HUES64 (cell line): ENCODE measurements around the gene ATL2.
"Not testable (repeated sequence)": the region's sequence is repeated elsewhere in the genome, so short reads cannot be mapped to it uniquely, and the experiment has no call there.

Experiments used
- H3K27ac ChIP-seq: 2 replicates; pipeline ENCODE4 v1.7.0; 2013; ENCODE audit warnings: low read depth, low read length, inconsistent platforms
- H3K27me3 ChIP-seq: 2 replicates; pipeline ENCODE4 v1.6.1; 2013; ENCODE audit warnings: mild to moderate bottlenecking, low read length; ENCODE audit not compliant: insufficient read depth
- H3K36me3 ChIP-seq: 2 replicates; pipeline ENCODE4 v1.6.1; 2013; ENCODE audit warnings: mild to moderate bottlenecking, low read length; ENCODE audit not compliant: insufficient read depth
- H3K4me1 ChIP-seq: 2 replicates; pipeline ENCODE4 v1.6.1; 2013; ENCODE audit warnings: mild to moderate bottlenecking, low read length, moderate library complexity; ENCODE audit not compliant: insufficient read depth
- H3K4me3 ChIP-seq: 2 replicates; pipeline ENCODE4 v1.5.1; 2013; ENCODE audit warnings: mild to moderate bottlenecking, low read length, moderate library complexity
- H3K9ac ChIP-seq: 2 replicates; pipeline ENCODE4 v1.6.1; 2013; ENCODE audit warnings: mild to moderate bottlenecking, low read depth, low read length
- H3K9me3 ChIP-seq: 2 replicates; pipeline ENCODE4 v1.6.1; 2013; ENCODE audit warnings: low read depth, low read length; ENCODE audit not compliant: insufficient read depth
- WGBS: fragments of 150-250, 120-280 bp; methylation state at CpG from one replicate; pipeline ENCODE4 v1.1.7; 2013; ENCODE audit warnings: missing lambda C conversion rate; 5-methylcytosine and 5-hydroxymethylcytosine counted together

ATL2 gene

DNA sequence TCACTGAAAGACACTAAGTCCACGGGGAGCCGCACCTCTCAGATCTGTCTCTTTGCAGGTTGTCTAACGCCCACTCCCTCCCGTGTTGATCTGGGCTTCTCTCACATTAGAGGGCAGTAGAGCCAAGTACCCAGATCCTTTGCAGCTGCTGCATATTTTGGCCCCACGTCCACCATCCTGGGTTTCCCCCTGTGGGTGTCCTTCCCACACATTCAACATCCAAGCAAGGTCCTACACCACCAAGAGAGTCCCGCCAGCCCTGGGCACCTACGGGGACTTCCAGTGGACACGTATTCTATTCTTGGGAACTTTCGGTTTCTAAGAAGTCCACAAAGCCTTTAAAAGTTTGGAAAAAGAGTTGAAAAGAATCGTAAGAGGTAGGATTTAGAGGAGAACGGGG lies 116.6 kb downstream of the ATL2 start:
- WGBS: 88% methylated on average over 11 of the region's 11 CpGs
- H3K9ac ChIP-seq: no peak overlapping the region

DNA sequence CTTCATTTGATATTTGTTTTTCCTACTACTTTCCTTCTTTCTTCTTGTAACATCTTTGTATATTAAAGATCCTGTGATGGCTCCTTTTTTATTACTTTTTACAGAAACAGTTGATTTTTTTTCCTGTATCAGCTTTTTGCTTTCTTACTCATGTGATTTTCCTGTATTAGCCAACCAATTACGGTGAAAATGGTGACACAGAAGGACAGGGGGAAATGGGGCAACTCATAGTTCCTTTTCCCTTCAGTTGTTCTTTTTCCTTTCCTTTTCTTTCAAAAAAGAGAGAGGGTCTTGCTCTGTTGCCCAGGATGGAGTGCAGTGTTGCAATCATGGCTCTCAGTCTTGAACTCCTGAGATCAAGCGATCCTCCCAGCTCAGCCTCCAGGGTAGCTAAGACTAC lies 117.8 kb downstream of the ATL2 start:
- no peaks in the 10 kb centered on the region for H3K9me3 ChIP-seq
- no peak overlapping the region for H3K4me3 ChIP-seq
- H3K36me3 ChIP-seq: no peaks in the 10 kb centered on the region
- no peak overlapping the region for H3K27ac ChIP-seq
- no peaks in the 10 kb centered on the region for H3K4me1 ChIP-seq
- 97% methylated on average over 2 of the region's 2 CpGs for WGBS
- no peak overlapping the region for H3K9ac ChIP-seq
- H3K27me3 ChIP-seq: no peaks in the 10 kb centered on the region

More for the DNA sequence above, 116.6 kb downstream of the ATL2 start:
- no peaks in the 10 kb centered on the region for H3K36me3 ChIP-seq
- H3K27ac ChIP-seq: no peak overlapping the region
- H3K4me3 ChIP-seq: no peak overlapping the region
- H3K9me3 ChIP-seq: no peaks in the 10 kb centered on the region
- no peaks in the 10 kb centered on the region for H3K4me1 ChIP-seq
- H3K27me3 ChIP-seq: no peaks in the 10 kb centered on the region

DNA sequence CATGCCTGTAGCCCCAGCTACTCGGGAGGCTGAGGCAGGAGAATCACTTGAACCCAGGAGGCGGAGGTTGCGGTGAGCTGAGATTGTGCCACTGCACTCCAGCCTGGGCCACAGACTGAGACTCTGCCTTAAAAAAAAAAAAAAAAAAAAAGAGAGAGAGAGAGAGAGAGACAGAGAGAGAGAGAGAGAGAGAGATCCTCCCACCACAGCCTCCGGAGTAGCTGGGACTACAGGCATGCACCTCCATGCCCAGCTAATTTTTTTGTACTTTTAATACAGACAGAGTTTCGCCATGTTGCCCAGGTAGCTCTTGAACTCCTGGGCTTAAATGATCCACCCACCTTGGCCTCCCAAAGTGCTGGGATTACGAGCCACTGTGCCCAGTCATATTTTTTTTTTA lies 119.4 kb downstream of the ATL2 start:
- not testable (repeated sequence) for H3K36me3 ChIP-seq, H3K27ac ChIP-seq, H3K4me1 ChIP-seq, H3K9me3 ChIP-seq, H3K27me3 ChIP-seq, H3K9ac ChIP-seq, H3K4me3 ChIP-seq
- WGBS: 95% methylated on average over 6 of the region's 6 CpGs

DNA sequence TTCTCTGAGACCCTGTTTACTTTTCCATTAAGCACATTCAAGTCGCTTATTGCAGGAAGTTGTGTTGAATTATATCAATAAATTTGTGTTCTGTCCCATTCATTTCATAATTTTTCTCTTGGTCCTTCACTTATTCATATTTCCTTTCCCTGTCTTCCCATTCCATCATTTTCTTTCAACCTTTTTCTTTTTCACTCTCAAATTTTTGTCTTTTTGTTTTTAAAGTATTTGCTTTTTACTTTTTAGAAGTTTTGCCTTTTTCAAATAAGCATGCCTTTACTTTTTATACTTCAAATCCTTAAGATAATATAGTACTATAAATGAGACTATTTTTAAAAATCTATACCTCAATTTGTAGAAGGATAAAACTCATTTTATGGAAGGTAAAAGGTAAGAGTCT lies 120.5 kb downstream of the ATL2 start:
- H3K4me3 ChIP-seq: no peak overlapping the region
- no CpG with 5 or more reads among the region's 1 CpG for WGBS
- H3K36me3 ChIP-seq: no peaks in the 10 kb centered on the region
- no peaks in the 10 kb centered on the region for H3K4me1 ChIP-seq
- no peaks in the 10 kb centered on the region for H3K27me3 ChIP-seq
- no peaks in the 10 kb centered on the region for H3K9me3 ChIP-seq
- no peak overlapping the region for H3K9ac ChIP-seq
- H3K27ac ChIP-seq: no peak overlapping the region

DNA sequence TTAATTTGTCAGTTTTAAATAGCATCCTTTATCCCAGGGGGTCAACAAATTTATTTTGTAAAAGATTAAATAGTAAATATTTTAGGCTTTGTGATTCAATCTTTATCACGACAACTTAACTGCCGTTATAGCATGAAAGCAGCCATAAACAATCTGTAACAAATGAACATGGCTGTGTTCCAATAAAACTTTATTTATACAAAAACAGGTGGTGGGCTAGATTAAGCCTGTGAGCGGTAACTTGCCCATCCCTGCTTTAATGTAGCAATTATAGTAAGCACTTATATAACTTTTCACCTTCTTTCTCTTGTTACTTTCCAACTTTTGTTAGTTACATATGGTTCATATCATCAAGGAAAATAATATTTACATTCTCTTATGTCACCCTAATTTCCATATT lies 121.9 kb downstream of the ATL2 start:
- Histone ChIP-seq H3K9me3 (no peaks in the 10 kb centered on the region), H3K36me3 (no peaks in the 10 kb centered on the region), H3K27me3 (no peaks in the 10 kb centered on the region), H3K4me1 (no peaks in the 10 kb centered on the region), H3K27ac (no peak overlapping the region), H3K4me3 (no peak overlapping the region), H3K9ac (no peak overlapping the region)
- WGBS: 100% methylated on average over 1 of the region's 3 CpGs

DNA sequence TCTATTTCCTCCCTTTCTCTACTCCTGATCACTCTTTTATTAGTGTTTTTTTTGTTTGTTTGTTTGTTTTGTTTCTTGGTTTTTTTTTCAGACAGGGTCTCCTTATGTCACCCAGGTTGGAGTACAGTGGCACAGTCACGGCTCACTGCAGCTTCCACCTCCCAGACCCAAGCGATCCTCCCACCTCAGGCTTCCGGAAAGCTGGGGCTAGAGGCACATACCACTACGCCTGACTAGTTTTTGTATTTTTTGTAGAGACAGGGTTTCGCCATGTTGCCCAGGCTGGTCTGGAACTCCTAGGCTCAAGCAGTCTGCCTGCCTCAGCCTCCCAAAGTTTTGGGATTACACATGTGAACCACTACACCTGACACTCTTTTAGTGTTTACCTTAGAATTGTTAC lies 122.3 kb downstream of the ATL2 start:
- Histone ChIP-seq H3K36me3 (no peaks in the 10 kb centered on the region), H3K27me3 (no peaks in the 10 kb centered on the region), H3K9ac (no peak overlapping the region), H3K4me3 (no peak overlapping the region), H3K9me3 (no peaks in the 10 kb centered on the region), H3K27ac (no peak overlapping the region), H3K4me1 (no peaks in the 10 kb centered on the region)
- 97% methylated on average over 5 of the region's 5 CpGs for WGBS

DNA sequence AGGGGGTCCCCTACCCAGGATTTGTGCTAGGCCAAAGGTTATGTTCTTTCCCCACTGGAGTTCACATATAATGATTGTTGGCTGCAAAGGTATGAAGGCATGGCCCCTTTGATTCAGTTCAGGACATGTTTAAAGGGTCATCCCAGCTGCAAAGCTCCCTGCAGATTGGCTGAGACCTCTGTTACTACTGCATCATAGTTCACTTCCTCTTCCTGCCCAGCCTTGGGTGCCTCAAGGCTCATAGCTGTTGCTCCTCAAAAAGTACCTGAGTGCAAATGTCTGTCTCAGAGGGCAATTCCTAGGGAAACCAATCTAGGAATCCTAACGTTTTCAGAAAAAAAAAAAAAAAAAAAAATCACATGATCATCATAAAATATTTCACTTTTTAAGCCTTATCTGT lies 125.1 kb downstream of the ATL2 start:
- no peaks in the 10 kb centered on the region for H3K27me3 ChIP-seq
- no peaks in the 10 kb centered on the region for H3K4me1 ChIP-seq
- no peaks in the 10 kb centered on the region for H3K9me3 ChIP-seq
- H3K4me3 ChIP-seq: no peak overlapping the region
- WGBS: 81% methylated on average over 1 of the region's 1 CpG
- H3K36me3 ChIP-seq: no peaks in the 10 kb centered on the region
- H3K27ac ChIP-seq: no peak overlapping the region
- H3K9ac ChIP-seq: no peak overlapping the region

DNA sequence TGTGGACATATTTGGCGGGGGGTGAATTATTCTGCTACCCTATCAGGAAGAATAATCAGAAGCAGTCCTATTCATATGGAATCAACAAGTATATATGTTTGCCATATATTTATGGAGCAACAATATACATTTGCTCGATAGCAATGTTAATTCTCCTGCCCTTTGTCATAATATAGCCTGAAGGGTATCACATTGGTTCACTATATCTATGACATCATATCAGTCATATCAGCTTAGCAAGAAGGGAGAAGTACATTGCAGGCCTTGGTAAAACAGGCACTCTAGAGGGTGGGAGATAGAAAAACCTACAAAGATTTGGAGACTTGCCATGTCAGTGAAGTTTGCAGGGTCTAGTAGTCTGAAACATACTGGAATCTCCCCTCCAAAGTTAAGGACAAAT lies 128.4 kb downstream of the ATL2 start:
- WGBS: 89% methylated on average over 1 of the region's 2 CpGs
- Histone ChIP-seq H3K4me3 (no peak overlapping the region), H3K9ac (no peak overlapping the region), H3K9me3 (no peaks in the 10 kb centered on the region), H3K27ac (no peak overlapping the region), H3K4me1 (no peaks in the 10 kb centered on the region), H3K36me3 (no peaks in the 10 kb centered on the region), H3K27me3 (no peaks in the 10 kb centered on the region)

DNA sequence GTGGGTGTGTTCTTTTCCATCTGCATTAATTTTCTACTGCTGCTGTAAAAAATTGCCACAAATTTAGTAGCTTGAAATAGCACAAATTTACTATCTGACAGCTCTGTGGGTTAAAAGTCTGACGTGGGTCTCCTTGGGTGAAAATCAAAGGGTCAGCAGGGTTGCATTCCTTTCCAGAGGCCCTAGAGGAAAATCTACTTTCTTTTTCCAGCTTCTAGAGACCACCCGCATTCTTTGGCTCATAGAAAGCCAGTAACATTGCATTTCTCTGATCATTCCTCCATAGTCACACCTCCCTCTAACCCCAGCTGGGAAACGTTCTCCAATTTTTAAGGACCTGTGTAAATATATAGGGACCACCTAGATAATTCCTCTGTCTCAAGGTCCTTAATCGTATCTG lies 128.8 kb downstream of the ATL2 start:
- H3K4me3 ChIP-seq: no peak overlapping the region
- 74% methylated on average over 4 of the region's 4 CpGs for WGBS
- H3K27me3 ChIP-seq: no peaks in the 10 kb centered on the region
- H3K36me3 ChIP-seq: no peaks in the 10 kb centered on the region
- H3K9me3 ChIP-seq: no peaks in the 10 kb centered on the region
- H3K9ac ChIP-seq: no peak overlapping the region
- H3K4me1 ChIP-seq: no peaks in the 10 kb centered on the region
- H3K27ac ChIP-seq: no peak overlapping the region

DNA sequence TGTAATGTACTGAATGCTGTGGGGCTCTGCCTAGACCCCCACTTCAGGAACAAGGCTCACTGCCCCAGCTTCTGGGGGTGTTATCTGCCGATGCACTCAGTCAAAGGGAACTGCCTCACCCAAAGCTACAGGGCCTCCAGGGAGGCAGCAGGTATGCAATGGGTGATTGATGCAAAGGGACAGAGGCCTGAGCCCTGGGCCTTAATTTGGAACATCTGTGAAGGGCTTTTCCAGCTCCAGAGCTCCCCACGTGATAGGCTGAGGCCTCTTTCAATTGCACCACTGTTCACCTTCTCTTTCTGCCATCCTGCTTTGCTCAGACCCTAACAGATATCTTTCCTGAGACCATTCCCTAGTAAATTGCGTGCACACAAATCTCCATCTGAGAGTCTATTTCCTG lies 131.0 kb downstream of the ATL2 start:
- Histone ChIP-seq H3K9me3 (no peaks in the 10 kb centered on the region), H3K4me3 (no peak overlapping the region), H3K27ac (no peak overlapping the region), H3K9ac (no peak overlapping the region), H3K27me3 (no peaks in the 10 kb centered on the region), H3K36me3 (no peaks in the 10 kb centered on the region), H3K4me1 (no peaks in the 10 kb centered on the region)
- 93% methylated on average over 3 of the region's 3 CpGs for WGBS

DNA sequence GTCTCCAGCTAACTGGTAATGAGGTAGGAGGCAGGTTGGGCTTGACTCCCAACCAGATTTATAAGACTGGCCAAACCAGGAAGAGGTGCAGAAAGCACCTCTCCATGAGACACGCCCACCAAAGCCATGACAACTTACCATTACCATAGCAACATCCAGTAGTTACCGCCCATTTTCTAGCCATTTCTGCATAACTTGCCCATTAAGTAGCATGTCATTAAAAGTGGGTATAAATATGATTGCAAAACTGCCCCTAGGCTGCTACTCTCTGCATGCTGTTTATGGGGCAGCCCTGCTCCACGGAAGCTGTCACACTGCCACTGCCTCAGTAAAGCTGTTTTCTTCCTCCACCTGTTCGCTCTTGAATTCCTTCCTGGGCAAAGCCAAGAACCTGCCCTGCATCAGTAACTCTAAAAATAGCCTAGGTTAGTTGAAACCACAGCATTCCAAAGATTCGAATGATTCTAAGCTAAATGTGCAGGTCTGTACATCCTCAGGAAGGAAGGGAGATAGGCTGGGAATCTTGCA lies 131.9 kb downstream of the ATL2 start:
- H3K4me3 ChIP-seq: no peak overlapping the region
- no peak overlapping the region for H3K9ac ChIP-seq
- H3K27ac ChIP-seq: no peak overlapping the region
- 92% methylated on average over 5 of the region's 5 CpGs for whole genome bisulfite sequencing
- no peaks in the 10 kb centered on the region for H3K4me1 ChIP-seq
- H3K9me3 ChIP-seq: no peaks in the 10 kb centered on the region
- no peaks in the 10 kb centered on the region for H3K27me3 ChIP-seq
- no peaks in the 10 kb centered on the region for H3K36me3 ChIP-seq

DNA sequence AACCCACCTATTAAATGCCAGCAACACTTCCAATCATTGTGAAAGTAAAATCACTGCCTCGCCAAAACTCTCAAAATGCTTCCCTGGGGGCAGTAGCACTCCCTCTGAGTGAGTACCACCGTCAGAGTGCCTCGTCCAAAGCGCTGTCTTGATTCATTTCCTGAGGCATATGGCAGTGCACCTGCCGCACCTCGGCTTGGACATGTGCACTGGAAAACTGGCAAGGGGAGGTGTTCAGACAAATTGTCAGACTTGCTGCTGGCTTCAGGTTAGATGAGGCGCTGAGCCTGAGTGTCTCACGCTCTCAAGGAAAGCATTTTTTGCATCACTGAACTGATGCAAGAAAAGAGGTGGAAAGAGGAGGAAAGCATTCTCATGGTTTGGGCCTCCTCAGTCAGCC lies 132.8 kb downstream of the ATL2 start:
- H3K27ac ChIP-seq: no peak overlapping the region
- 91% methylated on average over 8 of the region's 8 CpGs for WGBS
- no peaks in the 10 kb centered on the region for H3K9me3 ChIP-seq

More for the DNA sequence above, 132.8 kb downstream of the ATL2 start:
- Histone ChIP-seq H3K36me3 (no peaks in the 10 kb centered on the region), H3K27me3 (no peaks in the 10 kb centered on the region), H3K9ac (no peak overlapping the region), H3K4me1 (no peaks in the 10 kb centered on the region), H3K4me3 (no peak overlapping the region)
